ENCODE results near the gene PPP1R12C. TPM values are rescaled to one million over a fixed set of nuclear protein-coding genes. Genes with fewer than 3 reads are reported as not detected.
A peak's percentile ranks its signal among the peaks of the same experiment; 100 is the strongest.

The PPP1R12C gene
- total RNA-seq, 2 experiments from 2014 or later = 123 to 136 TPM

- H3K9me3 Mint-ChIP-seq = no peaks in the 10 kb centered on the region
- H3K27ac ChIP-seq (ENCODE audit: low read depth in 1 of 2, low read length in 2 of 2) = no peak overlapping the region
- POLR2A ChIA-PET = interaction anchor here (0.9 to 1.4 kb wide), 2 partner anchors 49 to 88 kb away, joined by 3 read pairs; partner anchors contain the start of gene PPP1R12C
- H3K4me3 ChIP-seq (ENCODE audit: low read length) = peak overlapping the region; percentile 37
- peaks cover 16% of the 10 kb centered on the region for H3K4me1 Mint-ChIP-seq (ENCODE audit: low read depth)
- DNase-seq = peak in 10 of 14 experiments; percentile 12 to 79 (median 47)
- no peaks in the 10 kb centered on the region for H3K36me3 ChIP-seq (ENCODE audit: insufficient read depth, low read length)
- ATAC-seq (ENCODE audit: poor library complexity) = peak; percentile 69
- CTCF ChIA-PET = interaction anchor here (0.6 to 1.3 kb wide), 2 partner anchors 77 to 338 kb away, joined by 3 read pairs; no protein-coding TSS in a partner anchor
- peaks cover 16% of the 10 kb centered on the region for H3K4me1 ChIP-seq (ENCODE audit: insufficient read depth, low read length)
- H3K9me3 ChIP-seq (ENCODE audit: control insufficient read depth in 1 of 2, insufficient read depth in 1 of 2, low read length in 2 of 2) = peaks cover 0 to 56% of the 10 kb centered on the region in 2 experiments
- H3K27me3 ChIP-seq (ENCODE audit: control insufficient read depth in 1 of 2, insufficient read depth in 2 of 2, low read length in 2 of 2) = peaks cover 74 to 78% of the 10 kb centered on the region in 2 experiments
- H3K4me3 Mint-ChIP-seq = peak overlapping the region; percentile 85
- H3K27me3 Mint-ChIP-seq = peaks cover 71% of the 10 kb centered on the region
- no peaks in the 10 kb centered on the region for H3K36me3 Mint-ChIP-seq (ENCODE audit: low read depth)
- H3K27ac Mint-ChIP-seq = peak overlapping the region; percentile 55
- intact Hi-C loops (cut with DNase I, micrococcal nuclease) = no loop called here
- no peak for TF ChIP-seq CTCF (IDR thresholded peaks at IDR 0.05)
Observed at GRCh38 chr19:55165952-55166529, 48.6 kb upstream of the PPP1R12C start.

- H3K4me3 Mint-ChIP-seq = no peak overlapping the region
- peaks cover 22% of the 10 kb centered on the region for H3K4me1 Mint-ChIP-seq (ENCODE audit: low read depth)
- Histone ChIP-seq H3K4me3 (ENCODE audit: low read length) (no peak overlapping the region), H3K27ac (ENCODE audit: low read depth in 1 of 2, low read length in 2 of 2) (no peak overlapping the region), H3K9me3 (ENCODE audit: control insufficient read depth in 1 of 2, insufficient read depth in 1 of 2, low read length in 2 of 2) (peaks cover 0 to 43% of the 10 kb centered on the region in 2 experiments), H3K4me1 (ENCODE audit: insufficient read depth, low read length) (peaks cover 22% of the 10 kb centered on the region), H3K36me3 (ENCODE audit: insufficient read depth, low read length) (no peaks in the 10 kb centered on the region), H3K27me3 (ENCODE audit: control insufficient read depth in 1 of 2, insufficient read depth in 2 of 2, low read length in 2 of 2) (peaks cover 67 to 79% of the 10 kb centered on the region in 2 experiments)
- H3K27me3 Mint-ChIP-seq = peaks cover 77% of the 10 kb centered on the region
- no peak for TF ChIP-seq CTCF (IDR thresholded peaks at IDR 0.05)
- H3K9me3 Mint-ChIP-seq = no peaks in the 10 kb centered on the region
- intact Hi-C loops (cut with DNase I, micrococcal nuclease) = loop anchor here in 1 of 2 experiments (5.0 kb wide), 1 partner anchor 74 kb away; no protein-coding TSS in a partner anchor
- DNase-seq (no peak), ATAC-seq (ENCODE audit: poor library complexity) (no peak)
- ChIA-PET CTCF (no interaction called here), POLR2A (no interaction called here)
- H3K27ac Mint-ChIP-seq = no peak overlapping the region
- no peaks in the 10 kb centered on the region for H3K36me3 Mint-ChIP-seq (ENCODE audit: low read depth)
Observed at GRCh38 chr19:55161571-55162322, 44.3 kb upstream of the PPP1R12C start.

GRCh38 chr19:55160986-55161365, 43.5 kb upstream of the PPP1R12C start:
- ATAC-seq (ENCODE audit: poor library complexity) = no peak
- no peak for TF ChIP-seq CTCF (IDR thresholded peaks at IDR 0.05)
- H3K4me1 Mint-ChIP-seq (ENCODE audit: low read depth) = peaks cover 14% of the 10 kb centered on the region
- intact Hi-C loops (cut with DNase I, micrococcal nuclease) = loop anchor here (1.0 to 5.0 kb wide), 2 partner anchors 73 to 74 kb away; no protein-coding TSS in a partner anchor
- no peak overlapping the region for H3K4me3 ChIP-seq (ENCODE audit: low read length)
- no peak overlapping the region for H3K27ac Mint-ChIP-seq
- H3K36me3 Mint-ChIP-seq (ENCODE audit: low read depth) = no peaks in the 10 kb centered on the region
- no peaks in the 10 kb centered on the region for H3K36me3 ChIP-seq (ENCODE audit: insufficient read depth, low read length)
- H3K9me3 Mint-ChIP-seq = no peaks in the 10 kb centered on the region
- ChIA-PET CTCF (interaction anchor here (0.7 to 1.9 kb wide), 14 partner anchors 8 to 343 kb away, joined by 3 to 16 read pairs (median 4); partner anchors contain the start of genes ISOC2, PPP1R12C and UBE2S), POLR2A (interaction anchor here (1.1 kb wide), 2 partner anchors 93 to 247 kb away, joined by 4 read pairs; partner anchors contain the start of gene UBE2S)
- DNase-seq = peak in 1 of 14 experiments; percentile 33
- peaks cover 75% of the 10 kb centered on the region for H3K27me3 Mint-ChIP-seq
- no peak overlapping the region for H3K4me3 Mint-ChIP-seq
- H3K9me3 ChIP-seq (ENCODE audit: control insufficient read depth in 1 of 2, insufficient read depth in 1 of 2, low read length in 2 of 2) = peaks cover 0 to 43% of the 10 kb centered on the region in 2 experiments
- no peak overlapping the region for H3K27ac ChIP-seq (ENCODE audit: low read depth in 1 of 2, low read length in 2 of 2)
- peaks cover 22% of the 10 kb centered on the region for H3K4me1 ChIP-seq (ENCODE audit: insufficient read depth, low read length)
- peaks cover 67 to 79% of the 10 kb centered on the region in 2 experiments for H3K27me3 ChIP-seq (ENCODE audit: control insufficient read depth in 1 of 2, insufficient read depth in 2 of 2, low read length in 2 of 2)

Measured in CD4-positive, alpha-beta T cell (primary cell).